Measurements from ENCODE around the gene ALLC.

Gene ALLC

GRCh38 chr2:3692375-3692774 lies 34.4 kb downstream of the ALLC start:
- Histone ChIP-seq H3K9me2 (replicated peaks; ENCODE audit: low read depth, low read length) (no peaks in the 10 kb centered on the region), H3K4me2 (ENCODE audit: low read depth, low read length, poor library complexity, severe bottlenecking) (no peak overlapping the region), H3K4me1 (ENCODE audit: insufficient read depth, low read length, poor library complexity, severe bottlenecking) (no peaks in the 10 kb centered on the region)

GRCh38 chr2:3696545-3696944 lies 38.5 kb downstream of the ALLC start:
- no peak overlapping the region for H3K4me3 ChIP-seq (ENCODE audit: low read length, poor library complexity, severe bottlenecking)
- TF ChIP-seq CTCF (conservative IDR thresholded peaks at IDR 0.05; ENCODE audit: low read length) (no peak), EZH2phosphoT487 (IDR thresholded peaks at IDR 0.05; ENCODE audit: borderline replicate concordance) (no peak)
- no peaks in the 10 kb centered on the region for H3F3A ChIP-seq (ENCODE audit: low read depth)
- no peaks in the 10 kb centered on the region for H3K9me2 ChIP-seq (replicated peaks; ENCODE audit: low read depth, low read length)
- H4K20me1 ChIP-seq (ENCODE audit: insufficient read depth, low read length, poor library complexity, severe bottlenecking): no peaks in the 10 kb centered on the region
- H3K4me1 ChIP-seq (ENCODE audit: insufficient read depth, low read length, poor library complexity, severe bottlenecking): no peaks in the 10 kb centered on the region
- no peaks in the 10 kb centered on the region for H3K79me2 ChIP-seq (ENCODE audit: insufficient read depth, low read length)
- no peaks in the 10 kb centered on the region for H3K9me3 ChIP-seq (ENCODE audit: insufficient read depth, low read depth, low read length)
- no peak overlapping the region for H2AFZ ChIP-seq (ENCODE audit: low read length)
- H3K9ac ChIP-seq (ENCODE audit: low read depth, low read length, poor library complexity, severe bottlenecking): no peak overlapping the region
- no peak overlapping the region for H3K4me2 ChIP-seq (ENCODE audit: low read depth, low read length, poor library complexity, severe bottlenecking)
- no peaks in the 10 kb centered on the region for H3K27me3 ChIP-seq (ENCODE audit: insufficient read depth, low read length, poor library complexity, severe bottlenecking)
- no peaks in the 10 kb centered on the region for H3K36me3 ChIP-seq (ENCODE audit: insufficient read depth, low read length)

More at GRCh38 chr2:3692375-3692774, 34.4 kb downstream of the ALLC start:
- TF ChIP-seq EZH2phosphoT487 (IDR thresholded peaks at IDR 0.05; ENCODE audit: borderline replicate concordance) (no peak), CTCF (conservative IDR thresholded peaks at IDR 0.05; ENCODE audit: low read length) (peak; percentile 65)
- H3F3A ChIP-seq (ENCODE audit: low read depth): no peaks in the 10 kb centered on the region
- H3K9ac ChIP-seq (ENCODE audit: low read depth, low read length, poor library complexity, severe bottlenecking): no peak overlapping the region
- H3K36me3 ChIP-seq (ENCODE audit: insufficient read depth, low read length): no peaks in the 10 kb centered on the region
- H2AFZ ChIP-seq (ENCODE audit: low read length): no peak overlapping the region
- 0 out of 2 replicates have a peak, but pooled peaks cover 6% of the 10 kb centered on the region for H3K9me3 ChIP-seq (ENCODE audit: insufficient read depth, low read depth, low read length)
- no peaks in the 10 kb centered on the region for H3K79me2 ChIP-seq (ENCODE audit: insufficient read depth, low read length)
- H4K20me1 ChIP-seq (ENCODE audit: insufficient read depth, low read length, poor library complexity, severe bottlenecking): no peaks in the 10 kb centered on the region
- H3K4me3 ChIP-seq (ENCODE audit: low read length, poor library complexity, severe bottlenecking): no peak overlapping the region
- no peaks in the 10 kb centered on the region for H3K27me3 ChIP-seq (ENCODE audit: insufficient read depth, low read length, poor library complexity, severe bottlenecking)

- Histone ChIP-seq H3K36me3 (ENCODE audit: insufficient read depth, low read length) (no peaks in the 10 kb centered on the region), H3K79me2 (ENCODE audit: insufficient read depth, low read length) (no peaks in the 10 kb centered on the region), H3K9me3 (ENCODE audit: insufficient read depth, low read depth, low read length) (no peaks in the 10 kb centered on the region), H4K20me1 (ENCODE audit: insufficient read depth, low read length, poor library complexity, severe bottlenecking) (no peaks in the 10 kb centered on the region), H3K27me3 (ENCODE audit: insufficient read depth, low read length, poor library complexity, severe bottlenecking) (no peaks in the 10 kb centered on the region), H3K4me2 (ENCODE audit: low read depth, low read length, poor library complexity, severe bottlenecking) (no peak overlapping the region), H2AFZ (ENCODE audit: low read length) (no peak overlapping the region), H3K9ac (ENCODE audit: low read depth, low read length, poor library complexity, severe bottlenecking) (no peak overlapping the region), H3F3A (ENCODE audit: low read depth) (no peaks in the 10 kb centered on the region), H3K9me2 (replicated peaks; ENCODE audit: low read depth, low read length) (no peaks in the 10 kb centered on the region), H3K4me3 (ENCODE audit: low read length, poor library complexity, severe bottlenecking) (no peak overlapping the region), H3K4me1 (ENCODE audit: insufficient read depth, low read length, poor library complexity, severe bottlenecking) (no peaks in the 10 kb centered on the region)
- TF ChIP-seq CTCF (conservative IDR thresholded peaks at IDR 0.05; ENCODE audit: low read length): no peak
- TF ChIP-seq EZH2phosphoT487 (IDR thresholded peaks at IDR 0.05; ENCODE audit: borderline replicate concordance): no peak
Observed at GRCh38 chr2:3701071-3701470, 43.1 kb downstream of the ALLC start.

All from Loucy (cell line).